Right renal pelvis (tissue), 4 donors: ENCODE measurements around the gene INTS6L. TPM values are rescaled to one million over a fixed set of nuclear protein-coding genes. Genes with fewer than 3 reads are reported as not detected.

Experiments
- DNase-seq, 4 donors: peaks; one replicate each; pipeline ENCODE4 v3.0.0-alpha.2; 2013; ENCODE audit warnings: low read depth in 4 of 4, low spot score in 3 of 4, missing footprints in 1 of 4
- polyA plus RNA-seq, 4 donors: library from polyadenylated mRNA; unstranded; fragments of 120-200 nt; gene quantifications; one replicate each; pipeline ENCODE4 v1.2.1, GENCODE V29; 2013; ENCODE audit not compliant: insufficient read length in 4 of 4

The INTS6L gene
- polyA plus RNA-seq, 4 donors: 20.0 to 29.5 (median 22.4) TPM

DNA sequence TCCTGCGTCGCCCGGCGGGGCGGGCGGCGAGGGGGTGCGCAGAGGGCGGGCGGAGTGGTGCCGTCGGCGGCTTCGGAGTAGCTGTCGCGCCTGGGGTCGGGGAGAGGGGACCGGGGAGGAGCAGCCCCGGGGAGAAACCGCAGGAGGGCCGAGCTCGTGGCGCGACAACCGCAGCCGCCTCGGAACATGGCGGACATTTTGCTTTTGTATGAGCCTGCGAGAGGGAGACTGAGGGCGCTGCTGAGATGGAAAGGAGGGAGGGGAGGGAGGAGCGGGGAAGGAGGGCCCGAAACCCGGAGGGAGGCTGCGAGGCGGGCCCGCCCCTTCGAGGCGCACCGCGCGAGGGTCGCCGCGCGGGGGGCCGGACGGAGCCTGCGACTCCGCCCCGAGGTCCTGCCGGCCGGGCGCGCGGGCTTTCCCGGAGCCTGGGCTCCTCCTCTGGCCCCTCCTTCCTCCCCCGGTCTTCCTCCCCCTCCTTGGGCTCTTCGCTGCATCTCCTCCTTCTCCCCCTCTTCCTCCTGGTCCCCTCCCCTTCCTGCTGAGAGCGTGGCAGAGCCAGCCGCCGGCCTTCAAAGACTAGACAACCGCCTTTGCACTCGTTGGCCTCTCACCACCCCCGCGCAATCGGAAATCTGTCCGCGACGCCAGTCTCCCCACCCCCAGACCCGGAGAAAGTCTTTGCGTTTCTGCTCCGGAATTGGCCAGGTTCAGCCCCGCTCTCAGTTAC, 1.1 kb downstream of the INTS6L start:
- peak; percentile 58 to 75 (median 70) for DNase-seq

DNA sequence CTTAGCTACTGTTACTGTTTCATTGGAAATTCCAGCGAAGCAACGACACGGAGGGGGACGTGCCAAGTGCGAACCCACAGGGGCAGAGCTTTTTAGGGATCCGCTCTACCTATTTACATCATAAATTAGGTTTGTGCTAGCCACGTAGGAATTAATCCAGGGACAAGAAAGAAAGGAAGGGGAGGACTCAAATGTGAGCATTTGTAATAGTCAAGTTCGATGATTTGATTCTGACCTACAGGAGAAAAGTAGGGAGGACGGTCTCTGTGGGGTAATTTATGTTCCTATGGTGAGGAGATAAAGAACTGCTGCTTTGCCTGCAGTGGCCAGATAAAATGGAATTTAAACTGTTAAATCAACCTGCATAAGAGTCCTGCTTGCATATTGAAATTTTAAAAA, 1.7 kb downstream of the INTS6L start:
- DNase-seq: no peak

DNA sequence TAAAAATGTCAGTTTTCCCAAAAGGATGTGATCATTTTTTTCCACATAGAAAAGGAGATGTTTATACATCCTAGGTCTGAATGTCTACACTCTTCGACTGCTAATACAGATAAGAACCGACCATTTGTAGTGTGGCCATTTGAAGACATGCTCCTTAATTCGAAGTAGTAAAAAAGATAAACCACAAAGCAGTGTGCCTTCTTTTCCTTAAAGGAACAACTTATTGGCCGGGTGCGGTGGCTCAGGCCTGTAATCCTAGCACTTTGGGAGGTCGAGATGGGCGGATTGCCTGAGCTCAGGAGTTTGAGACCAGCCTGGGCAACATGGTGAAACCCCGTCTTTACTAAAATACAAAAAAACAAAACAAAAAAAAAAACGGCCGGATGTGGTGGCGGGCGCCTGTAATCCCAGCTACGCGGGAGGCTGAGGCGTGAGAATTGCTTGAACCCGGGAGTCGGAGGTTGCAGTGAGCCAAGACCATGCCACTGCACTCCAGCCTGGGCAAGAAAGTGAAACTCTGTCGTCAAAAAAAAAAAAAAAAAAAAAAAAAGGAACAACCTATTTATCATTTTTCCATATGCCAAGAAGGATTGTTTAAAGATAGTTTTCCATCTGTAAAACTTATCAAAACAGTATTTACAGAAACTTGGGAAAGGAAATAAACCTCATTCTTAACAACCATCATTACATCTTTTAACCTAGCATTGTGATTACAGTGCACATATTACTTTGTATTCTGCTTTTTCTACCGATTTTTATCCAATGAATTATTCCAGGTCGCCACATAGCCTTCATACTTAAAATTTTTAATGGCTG, 2.6 kb downstream of the INTS6L start:
- DNase-seq: no peak

DNA sequence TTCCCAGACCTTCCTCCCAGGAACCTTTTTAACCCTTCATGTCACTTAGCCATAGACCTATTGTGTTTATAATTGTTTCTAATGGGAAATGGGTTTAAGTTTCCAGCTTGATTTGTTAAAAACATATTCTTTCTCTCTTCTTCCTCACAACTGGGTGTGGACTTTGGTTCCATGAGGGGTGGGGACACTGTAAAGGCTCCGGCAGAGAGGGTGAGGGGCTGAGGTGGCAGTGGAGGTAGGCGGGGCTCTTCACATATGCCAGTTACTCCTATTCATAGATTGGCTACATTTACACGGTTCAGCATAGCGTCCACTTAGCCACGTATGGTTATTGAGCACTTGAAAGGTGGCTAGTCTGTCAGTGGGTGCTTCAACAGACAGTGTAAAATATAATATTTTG, 7.8 kb downstream of the INTS6L start:
- no peak for DNase-seq

DNA sequence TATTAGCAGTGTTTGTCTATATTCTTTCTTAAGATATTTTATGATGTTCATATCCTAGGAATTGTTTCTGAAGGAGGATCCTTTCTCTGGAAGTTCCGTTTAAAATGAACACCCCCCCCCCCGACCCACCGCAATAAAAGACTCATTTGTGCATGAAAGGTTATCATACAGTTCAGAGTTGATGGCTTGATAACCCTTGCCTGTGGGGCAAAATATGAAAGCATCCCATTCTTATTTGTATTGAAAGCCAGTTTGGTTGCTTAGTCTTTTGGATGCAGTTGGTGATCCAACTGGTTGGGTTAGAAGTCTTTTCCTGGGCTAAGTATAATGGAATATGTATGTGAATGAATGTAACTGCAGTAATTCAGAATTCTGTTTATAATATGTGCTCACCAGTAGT, 8.3 kb downstream of the INTS6L start:
- no peak for DNase-seq

DNA sequence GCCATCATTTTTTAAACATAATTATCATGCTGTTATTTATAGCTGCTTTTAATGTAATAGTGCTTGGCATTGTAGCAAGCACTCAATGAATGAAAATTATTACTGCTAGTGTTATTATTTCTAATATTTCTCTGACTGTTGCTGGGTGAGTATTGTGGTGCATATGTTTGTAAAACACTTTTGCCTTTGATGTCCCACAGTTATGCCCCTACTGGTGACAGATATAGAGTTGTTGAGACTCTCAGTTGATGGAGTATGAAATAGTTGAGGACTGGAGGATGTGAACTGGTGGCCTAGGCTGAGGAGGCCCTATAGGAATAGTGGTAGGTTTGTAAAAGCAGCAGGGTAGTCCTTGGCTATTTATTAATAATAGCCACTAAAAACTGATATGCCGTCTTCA, 9.6 kb downstream of the INTS6L start:
- no peak for DNase-seq

DNA sequence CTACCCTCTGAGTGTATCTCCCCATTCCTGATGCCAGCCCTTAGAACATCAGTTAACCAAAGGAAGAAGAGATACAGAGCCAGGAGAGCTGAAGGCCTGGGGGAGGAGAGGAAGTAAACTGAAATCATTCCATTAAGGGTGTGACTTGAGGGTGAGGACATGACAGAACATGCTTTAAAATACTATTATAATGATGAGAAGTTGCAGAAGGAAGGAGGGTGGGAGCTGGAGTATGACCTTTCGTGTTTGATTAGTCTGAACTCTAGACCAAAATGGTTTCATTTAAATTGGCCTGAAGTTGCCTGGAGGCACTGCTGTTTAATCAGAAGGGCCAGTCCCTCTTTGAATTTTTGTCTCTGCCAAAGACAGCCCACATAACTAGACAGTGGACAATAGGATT, 11.4 kb downstream of the INTS6L start:
- no peak for DNase-seq

DNA sequence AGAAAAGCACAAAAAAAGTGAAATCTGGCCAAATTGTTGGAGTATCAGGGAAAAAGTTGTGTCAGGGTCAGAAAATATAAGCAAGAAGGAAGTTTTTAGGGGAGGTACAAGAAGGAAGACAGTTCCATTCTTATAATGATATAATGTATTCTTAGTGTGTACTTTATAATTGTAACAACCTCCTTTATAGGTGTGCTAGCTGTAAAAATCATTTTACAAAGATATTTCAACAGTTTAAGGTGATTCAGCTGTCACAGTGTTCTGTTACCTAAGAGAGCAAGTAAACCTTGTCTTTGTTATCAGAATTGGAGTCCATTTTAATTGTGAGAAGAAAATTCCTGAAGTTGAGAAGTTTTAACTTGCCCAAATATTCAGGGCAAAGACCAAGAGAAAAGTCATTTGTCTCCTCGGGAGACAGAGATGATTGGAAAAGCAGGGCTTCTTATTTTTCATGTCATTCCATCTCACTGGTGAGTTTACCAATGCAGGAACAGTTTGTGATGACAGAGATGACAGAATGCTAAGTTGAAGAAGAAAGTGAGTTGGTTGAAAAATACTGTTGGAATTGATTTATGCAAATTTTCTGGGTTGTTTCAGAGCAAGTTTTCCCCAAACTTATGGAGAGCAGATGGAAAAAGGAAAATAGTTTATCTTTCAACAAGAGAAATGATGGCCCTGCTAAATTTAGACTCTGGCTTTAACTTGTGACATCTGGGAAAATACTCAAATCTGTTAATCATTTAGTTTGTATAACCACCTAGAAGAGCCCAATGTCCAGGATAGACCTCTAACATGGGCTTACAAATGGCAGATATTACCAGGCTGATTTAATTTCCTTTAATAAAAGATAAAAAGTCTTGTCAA, 14.8 kb downstream of the INTS6L start:
- no peak for DNase-seq

DNA sequence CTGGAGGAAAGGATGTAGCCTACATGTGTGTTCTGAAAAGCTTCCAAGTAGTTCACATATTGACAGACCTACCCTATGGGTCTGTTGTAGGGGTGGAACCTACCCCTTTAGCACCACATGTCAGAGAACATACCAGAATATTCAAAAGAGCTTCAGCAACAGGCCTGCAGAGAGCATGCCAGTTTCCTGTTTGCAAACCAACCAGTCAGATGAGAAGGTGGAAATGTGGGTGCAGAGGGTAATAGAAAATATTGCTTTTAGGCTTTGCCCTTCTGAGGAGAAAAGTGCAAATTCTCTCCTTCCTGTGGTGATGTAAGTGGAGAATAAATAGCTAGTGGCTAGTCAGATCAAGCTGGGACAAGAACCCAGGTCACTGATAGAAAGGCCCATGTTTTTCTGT, 16.4 kb downstream of the INTS6L start:
- DNase-seq: no peak

DNA sequence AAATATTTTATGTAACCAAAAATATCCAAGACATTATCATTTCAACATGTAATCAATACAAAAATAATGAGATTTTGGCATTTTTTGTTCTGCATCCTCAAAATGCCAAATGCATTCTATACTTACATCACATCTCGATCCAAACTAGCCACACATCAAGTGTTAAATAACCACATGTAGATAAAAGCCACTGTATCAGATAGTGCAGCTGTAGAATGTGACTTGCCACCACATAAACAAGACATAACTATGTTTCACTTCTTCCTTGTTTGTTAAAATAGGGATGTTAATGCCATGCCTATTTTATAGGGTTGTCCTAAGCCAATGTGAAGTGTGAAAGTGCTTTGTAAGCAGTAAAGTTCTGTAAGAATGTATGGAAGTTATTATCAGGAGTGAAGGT, 20.9 kb downstream of the INTS6L start:
- no peak for DNase-seq

DNA sequence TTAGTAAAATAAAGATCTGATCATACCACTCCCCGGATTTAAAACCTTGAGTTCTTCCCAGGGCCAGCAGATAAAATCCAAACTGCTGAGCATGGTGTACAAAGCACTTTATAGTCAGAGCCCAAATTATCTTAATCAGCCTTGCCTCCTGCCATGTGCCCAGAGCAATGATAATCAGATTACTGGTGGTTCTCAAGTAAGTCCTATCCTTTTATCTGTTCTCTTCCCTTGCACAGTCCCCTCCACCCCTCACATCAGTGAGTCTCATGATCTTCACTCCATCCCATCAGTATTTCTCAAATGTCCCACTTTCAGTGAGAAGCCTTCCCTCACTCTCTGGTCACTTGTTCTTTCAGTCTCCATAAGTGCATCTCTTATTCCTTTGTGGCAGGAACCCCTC, 22.7 kb downstream of the INTS6L start:
- no peak for DNase-seq

DNA sequence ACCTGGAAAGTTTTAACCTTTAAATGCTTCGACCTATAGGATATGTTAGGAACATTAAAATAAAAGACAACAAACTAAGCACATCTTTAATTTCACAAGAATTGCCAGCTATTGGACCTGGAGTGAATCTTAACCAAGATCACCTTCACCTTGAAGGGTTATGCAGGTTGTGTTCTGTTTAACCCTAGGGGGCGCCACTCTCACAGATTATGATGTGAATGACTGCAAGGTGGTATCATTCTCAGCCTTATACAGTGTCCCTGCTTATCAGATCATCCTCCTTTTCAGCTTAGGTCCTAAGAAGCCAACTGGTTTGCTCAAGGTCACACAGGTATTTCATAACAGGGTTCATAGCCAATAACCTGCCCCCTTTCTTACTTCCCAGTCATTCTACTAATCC, 23.5 kb downstream of the INTS6L start:
- no peak for DNase-seq

DNA sequence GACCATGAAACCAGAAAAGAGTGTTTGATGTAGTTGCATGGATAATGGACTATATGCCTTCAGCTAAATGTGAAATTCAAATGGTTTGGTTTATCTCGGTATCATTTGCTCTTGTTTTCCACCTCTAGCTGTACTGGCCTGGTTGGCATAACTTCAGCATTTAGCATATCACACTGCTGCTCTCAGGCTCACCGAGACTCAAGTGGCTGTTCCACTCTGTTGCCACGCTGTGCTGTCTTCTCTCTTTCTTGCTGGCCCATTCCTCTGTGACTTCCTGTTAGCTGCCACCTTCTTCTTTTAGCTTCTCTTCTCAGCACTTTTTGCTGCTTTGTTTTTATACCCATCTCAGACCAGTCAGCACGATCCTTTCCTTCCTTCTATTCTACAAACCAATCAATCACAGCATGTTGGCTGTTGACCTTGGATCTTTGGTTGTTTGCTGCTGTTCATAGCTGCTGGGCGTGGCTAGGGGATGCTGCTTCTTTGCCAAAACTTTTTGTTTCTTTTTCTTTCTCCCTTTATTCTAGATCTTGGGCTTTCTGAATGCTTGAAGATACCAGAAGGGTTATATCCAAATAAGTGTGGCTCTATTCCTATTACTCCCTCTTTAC, 24.0 kb downstream of the INTS6L start:
- no peak for DNase-seq

DNA sequence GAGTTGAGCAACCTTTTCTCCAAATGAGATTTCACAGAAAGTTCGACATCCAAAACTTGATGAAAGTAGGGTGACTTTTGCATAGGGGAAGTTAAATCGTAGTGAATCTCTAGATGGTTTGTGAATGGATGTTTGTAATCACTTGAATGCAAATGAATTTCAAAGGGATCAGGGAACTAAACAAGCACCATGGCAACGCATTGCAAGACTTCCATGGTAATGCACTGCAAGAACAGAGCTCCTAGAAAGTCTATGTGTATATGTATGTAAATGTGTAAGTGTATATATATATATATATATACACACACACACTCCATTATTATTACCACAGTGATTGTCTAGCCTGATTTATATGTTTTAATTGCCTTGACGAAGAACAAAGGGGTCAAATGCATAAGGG, 27.3 kb downstream of the INTS6L start:
- DNase-seq: no peak

DNA sequence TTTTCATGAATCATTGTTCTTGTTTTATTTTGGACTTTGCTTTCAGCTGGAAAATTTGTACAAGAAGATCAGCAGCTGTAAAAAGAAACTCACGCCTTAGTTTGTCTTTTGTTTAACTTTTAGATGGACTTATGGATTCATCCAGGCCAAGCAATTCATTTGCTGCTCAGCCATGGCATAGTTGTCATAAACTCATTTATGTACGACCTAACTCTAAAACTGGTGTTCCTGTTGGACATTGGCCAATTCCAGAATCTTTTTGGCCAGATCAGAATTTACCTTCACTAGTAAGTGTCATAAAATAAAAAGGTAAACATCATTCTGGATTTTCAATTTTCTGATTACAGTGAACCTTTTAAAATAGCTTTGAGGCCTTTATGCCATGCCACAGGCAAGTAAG, 29.1 kb downstream of the INTS6L start:
- DNase-seq: no peak

DNA sequence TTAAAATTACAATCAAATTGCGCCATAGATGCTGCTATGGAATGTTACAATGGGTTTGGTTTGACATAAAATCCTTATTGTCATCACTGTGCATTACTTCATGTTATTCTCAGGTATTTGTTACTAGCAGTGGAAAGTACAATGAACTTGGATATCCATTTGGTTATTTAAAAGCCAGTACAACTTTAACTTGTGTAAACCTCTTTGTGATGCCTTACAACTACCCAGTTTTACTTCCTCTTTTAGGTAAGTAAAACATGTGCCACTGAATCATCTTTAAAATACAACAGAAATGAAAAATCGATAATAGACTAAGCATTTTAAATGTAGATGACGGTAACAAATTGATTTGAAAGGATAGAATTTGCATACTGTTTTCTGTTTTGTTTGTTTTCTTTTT, 35.6 kb downstream of the INTS6L start:
- DNase-seq: no peak

DNA sequence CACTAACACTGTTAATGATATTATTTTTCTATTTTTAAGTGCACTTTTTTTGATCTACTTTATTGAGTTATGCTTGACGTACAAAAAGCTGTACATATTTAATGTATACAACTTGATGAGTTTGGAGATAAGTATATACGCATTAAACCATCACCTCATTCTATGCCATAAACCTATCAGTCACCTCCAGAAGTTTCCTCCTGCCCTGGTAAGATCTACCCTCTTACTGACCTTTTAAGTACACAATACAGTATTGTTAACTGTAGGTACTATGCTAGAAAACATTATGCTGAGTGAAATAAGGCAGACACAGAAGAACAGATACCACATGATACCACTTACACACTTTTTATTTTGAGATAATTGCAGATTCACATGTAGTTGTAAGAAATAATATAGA, 36.9 kb downstream of the INTS6L start:
- no peak for DNase-seq

DNA sequence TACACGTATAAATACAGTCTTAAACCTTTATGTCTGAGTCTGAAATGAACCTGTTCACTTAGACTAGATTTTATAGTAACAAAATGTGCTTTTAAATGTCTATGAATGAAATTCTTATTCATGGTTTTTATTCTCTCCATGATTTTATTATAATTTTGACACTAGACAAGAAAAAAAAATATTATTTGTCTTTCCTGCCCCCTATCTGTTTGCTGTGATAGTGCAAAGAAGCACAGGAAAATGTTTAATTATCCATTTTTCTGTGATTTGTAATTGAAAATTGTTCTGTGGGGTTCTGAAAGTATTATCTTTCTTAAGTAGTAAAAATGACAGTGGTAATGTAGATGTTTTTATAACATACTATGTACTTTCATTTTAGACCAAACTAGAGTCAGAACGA, 52.0 kb downstream of the INTS6L start:
- no peak for DNase-seq

DNA sequence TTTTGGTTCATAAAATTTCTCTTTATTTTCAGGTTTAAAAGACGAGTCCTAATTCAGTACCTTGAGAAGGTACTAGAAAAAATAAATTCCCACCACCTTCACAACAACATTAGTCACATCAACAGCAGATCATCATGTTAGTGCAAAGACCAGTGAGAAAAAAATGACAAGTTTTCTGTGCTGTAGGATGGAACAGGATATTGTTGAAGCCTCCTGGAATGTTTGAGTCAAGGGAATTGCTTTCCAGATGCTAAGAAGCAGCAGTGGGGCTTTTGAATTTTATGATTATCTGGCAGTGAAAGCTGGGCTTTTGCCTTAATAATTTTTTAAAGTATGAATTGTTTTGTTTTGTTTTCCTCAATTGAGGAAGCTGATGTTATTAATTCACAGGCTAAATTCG, 61.0 kb downstream of the INTS6L start:
- no peak for DNase-seq

DNA sequence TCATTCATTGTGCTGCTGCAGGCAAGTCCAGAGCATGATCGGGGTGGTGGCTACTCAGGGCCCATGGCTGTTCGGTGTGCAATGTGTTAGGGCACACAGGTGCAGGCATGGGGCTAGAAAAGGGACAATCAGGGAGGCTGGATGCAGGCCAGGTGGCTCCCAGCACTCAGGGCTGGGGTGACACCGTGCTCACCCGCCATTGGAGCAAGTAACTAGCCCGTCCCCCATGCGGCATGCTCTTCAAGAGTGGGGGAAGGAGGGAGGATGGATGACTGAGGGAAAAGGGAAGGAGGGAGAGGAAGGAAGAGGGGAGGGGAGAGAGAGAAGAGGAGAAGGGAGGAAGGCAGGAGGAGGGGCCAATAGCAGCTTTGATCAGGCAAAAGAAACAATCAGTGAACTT, 64.7 kb downstream of the INTS6L start:
- no peak for DNase-seq

DNA sequence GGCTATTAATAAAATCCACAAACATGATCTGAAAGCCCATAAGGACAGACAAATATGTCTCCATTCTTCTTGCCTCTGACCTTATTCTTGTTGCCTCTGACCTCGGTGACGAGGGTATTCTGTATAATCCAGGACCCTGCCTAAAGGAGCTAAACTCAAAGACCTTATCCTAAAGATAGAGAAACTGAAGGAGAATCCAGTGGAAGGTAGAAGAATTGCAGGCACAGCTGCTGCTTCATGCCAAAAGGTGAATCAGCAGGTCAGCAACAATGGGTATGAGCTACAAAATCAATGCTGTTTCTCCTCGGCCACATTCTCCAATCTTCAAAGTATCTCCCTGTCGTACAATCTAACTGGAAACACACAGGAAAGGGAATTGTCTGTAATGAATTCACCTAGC, 71.4 kb downstream of the INTS6L start:
- DNase-seq: no peak
